Duodenal mucosa (tissue), 2 donors: ENCODE results near the gene PALLD.

Experiments
- H3K27ac ChIP-seq: one replicate; pipeline ENCODE4 v1.7.0; 2013; ENCODE audit warnings: low read depth, low read length
- H3K27me3 ChIP-seq, 2 donors: one replicate each; pipeline ENCODE4 v1.7.0; 2013; ENCODE audit warnings: low read length in 2 of 2, control low read depth in 1 of 2; ENCODE audit not compliant: insufficient read depth in 2 of 2, control insufficient read depth in 1 of 2
- H3K36me3 ChIP-seq, 2 donors: one replicate each; pipeline ENCODE4 v1.7.0; 2013; ENCODE audit warnings: low read length in 2 of 2, control low read depth in 1 of 2; ENCODE audit not compliant: insufficient read depth in 2 of 2, control insufficient read depth in 1 of 2
- H3K4me1 ChIP-seq, 2 donors: one replicate each; pipeline ENCODE4 v1.7.0; 2013; ENCODE audit warnings: low read length in 2 of 2, control low read depth in 1 of 2; ENCODE audit not compliant: insufficient read depth in 2 of 2, control insufficient read depth in 1 of 2
- H3K4me3 ChIP-seq, 2 donors: one replicate each; pipeline ENCODE4 v1.7.0; 2013; ENCODE audit warnings: low read length in 2 of 2, low read depth in 1 of 2
- H3K9ac ChIP-seq, 2 donors: one replicate each; pipeline ENCODE4 v1.7.0; 2013; ENCODE audit warnings: low read length in 2 of 2, low read depth in 1 of 2
- H3K9me3 ChIP-seq, 2 donors: one replicate each; pipeline ENCODE4 v1.7.0; 2013; ENCODE audit warnings: low read length in 2 of 2, control low read depth in 1 of 2; ENCODE audit not compliant: control insufficient read depth in 1 of 2

PALLD gene

DNA sequence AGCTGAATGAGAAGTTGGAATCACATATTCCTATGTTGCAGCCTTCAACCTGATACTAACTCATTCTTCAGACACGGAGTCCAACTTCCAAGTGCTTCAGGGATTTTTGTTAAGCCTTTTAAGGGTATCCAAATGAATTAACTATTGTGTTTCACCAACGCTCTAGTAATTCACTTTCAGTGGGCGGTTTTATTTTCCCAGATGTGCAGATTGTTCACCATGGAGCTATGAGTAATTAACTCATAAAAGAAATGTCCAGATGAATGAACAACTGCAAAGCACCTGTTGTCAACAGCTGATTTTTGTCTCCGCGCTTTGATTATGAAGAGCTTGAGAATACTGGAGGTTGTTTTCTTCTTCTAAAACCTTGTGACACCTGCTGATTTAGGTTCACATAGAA lies 325.6 kb downstream of the PALLD start:
- H3K4me3 ChIP-seq, result no peak overlapping the region
- no peaks in the 10 kb centered on the region for H3K27me3 ChIP-seq
- no peaks in the 10 kb centered on the region for H3K36me3 ChIP-seq
- H3K9ac ChIP-seq, result no peak overlapping the region
- H3K4me1 ChIP-seq, result peaks cover 6% of the 10 kb centered on the region in 2 donors
- no peak overlapping the region for H3K27ac ChIP-seq
- no peaks in the 10 kb centered on the region for H3K9me3 ChIP-seq

DNA sequence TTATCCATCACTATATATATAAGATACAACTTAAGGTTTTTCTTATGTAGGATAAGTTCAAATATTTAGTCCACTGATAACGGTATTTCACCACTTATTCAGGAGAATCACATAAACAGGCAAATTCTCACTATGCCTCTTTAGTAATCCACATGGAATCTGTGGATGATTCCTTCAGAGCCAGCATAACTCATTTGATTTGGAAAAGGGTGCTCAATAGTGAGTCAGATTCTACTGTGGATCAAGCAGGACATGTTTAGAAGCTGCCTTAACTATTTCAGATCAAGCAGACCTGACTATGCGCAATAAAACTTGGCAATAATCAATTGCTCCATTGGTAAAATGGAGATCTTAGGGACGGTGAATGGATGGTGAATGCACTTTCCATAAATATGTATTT lies 329.1 kb downstream of the PALLD start:
- H3K27me3 ChIP-seq, result peaks cover 0 to 3% of the 10 kb centered on the region in 2 donors
- H3K4me3 ChIP-seq, result no peak overlapping the region
- peaks cover 0 to 4% of the 10 kb centered on the region in 2 donors for H3K4me1 ChIP-seq
- no peaks in the 10 kb centered on the region for H3K36me3 ChIP-seq
- H3K27ac ChIP-seq, result no peak overlapping the region
- H3K9ac ChIP-seq, result no peak overlapping the region
- H3K9me3 ChIP-seq, result no peaks in the 10 kb centered on the region

DNA sequence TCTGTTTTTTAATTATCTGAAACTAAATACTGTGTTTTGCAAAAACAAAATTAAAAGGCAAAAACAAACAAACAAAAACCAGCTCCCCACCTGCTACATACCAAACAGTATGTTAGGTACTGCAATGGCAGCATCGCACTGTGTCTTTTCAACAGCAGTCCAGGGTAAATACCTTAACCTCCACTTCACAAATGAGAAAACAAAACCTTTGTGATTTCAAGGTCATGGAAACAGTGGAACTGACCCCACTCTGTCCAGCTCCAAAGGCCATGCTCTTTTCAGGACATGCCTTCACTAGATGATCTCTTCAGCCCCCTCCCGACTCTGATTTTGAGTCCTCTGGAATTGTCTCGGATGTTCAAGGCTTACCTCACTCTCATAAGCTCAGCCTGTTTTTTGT lies 329.8 kb downstream of the PALLD start:
- Histone ChIP-seq H3K9ac (no peak overlapping the region), H3K36me3 (no peaks in the 10 kb centered on the region), H3K27ac (no peak overlapping the region), H3K9me3 (no peaks in the 10 kb centered on the region), H3K4me3 (no peak overlapping the region), H3K4me1 (peaks cover 0 to 9% of the 10 kb centered on the region in 2 donors), H3K27me3 (peaks cover 0 to 3% of the 10 kb centered on the region in 2 donors)

DNA sequence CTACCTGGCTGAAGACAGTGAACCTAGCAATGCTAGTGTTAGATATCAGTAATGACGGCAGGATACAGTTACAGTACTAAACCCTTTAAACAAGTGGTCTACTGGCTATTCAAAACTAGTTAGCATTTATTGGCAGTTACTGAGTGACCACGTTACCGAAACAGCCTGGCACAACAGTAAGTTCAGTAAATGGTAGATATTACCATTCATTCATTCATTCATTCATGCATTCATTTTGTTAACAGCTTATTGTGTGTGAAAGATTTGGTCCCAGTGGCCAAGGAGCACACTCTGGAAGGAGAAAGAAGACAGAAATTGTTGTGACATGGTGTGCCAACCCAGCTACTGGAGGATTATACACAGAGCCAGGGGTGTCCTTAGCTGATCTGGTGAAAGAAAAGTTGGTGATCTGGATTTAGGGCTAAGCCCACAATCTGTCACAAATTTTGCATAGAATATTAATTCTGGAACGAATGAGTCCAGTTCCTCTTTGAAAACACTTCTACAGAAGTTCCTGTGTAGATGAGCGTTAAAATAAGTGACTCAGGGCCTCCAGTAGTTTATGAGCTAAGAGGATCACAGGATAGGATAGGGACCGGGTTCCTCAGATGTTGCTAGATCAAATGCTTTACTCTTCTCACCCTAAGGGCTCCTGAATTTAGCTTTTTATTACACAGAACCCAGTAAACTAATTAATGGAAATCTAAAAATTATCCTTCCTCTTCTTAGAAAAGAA lies 334.1 kb downstream of the PALLD start:
- H3K27ac ChIP-seq, result peak overlapping the region; percentile 35
- no peaks in the 10 kb centered on the region for H3K9me3 ChIP-seq
- peak overlapping the region; percentile 82 for H3K4me3 ChIP-seq
- peaks cover 0 to 13% of the 10 kb centered on the region in 2 donors for H3K4me1 ChIP-seq
- H3K27me3 ChIP-seq, result peaks cover 3% of the 10 kb centered on the region in 2 donors
- peak overlapping the region; percentile 70 to 76 for H3K9ac ChIP-seq
- peaks cover 0 to under 1% of the 10 kb centered on the region in 2 donors for H3K36me3 ChIP-seq

DNA sequence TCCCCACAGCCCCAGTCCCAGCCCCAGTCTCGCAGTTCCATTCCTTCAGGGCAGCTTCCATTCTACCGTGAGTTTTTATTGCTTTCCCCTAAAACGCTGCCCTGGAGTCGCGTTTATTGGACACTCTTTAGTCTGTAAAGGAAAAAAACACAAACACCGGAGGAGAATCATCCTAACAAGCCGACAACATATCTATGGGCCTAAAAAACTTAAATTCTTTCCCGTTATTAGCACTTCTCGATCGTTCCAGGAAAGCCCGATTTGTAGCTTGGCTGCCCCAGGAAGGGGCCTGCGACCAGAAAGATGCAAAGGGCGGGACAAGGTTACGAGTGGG lies 334.7 kb downstream of the PALLD start:
- Histone ChIP-seq H3K36me3 (peaks cover 0 to 4% of the 10 kb centered on the region in 2 donors), H3K27me3 (peaks cover 3% of the 10 kb centered on the region in 2 donors), H3K4me1 (peaks cover 0 to 12% of the 10 kb centered on the region in 2 donors), H3K27ac (peak overlapping the region; percentile 35), H3K4me3 (peak overlapping the region; percentile 82), H3K9ac (peak overlapping the region; percentile 70 to 76), H3K9me3 (no peaks in the 10 kb centered on the region)

DNA sequence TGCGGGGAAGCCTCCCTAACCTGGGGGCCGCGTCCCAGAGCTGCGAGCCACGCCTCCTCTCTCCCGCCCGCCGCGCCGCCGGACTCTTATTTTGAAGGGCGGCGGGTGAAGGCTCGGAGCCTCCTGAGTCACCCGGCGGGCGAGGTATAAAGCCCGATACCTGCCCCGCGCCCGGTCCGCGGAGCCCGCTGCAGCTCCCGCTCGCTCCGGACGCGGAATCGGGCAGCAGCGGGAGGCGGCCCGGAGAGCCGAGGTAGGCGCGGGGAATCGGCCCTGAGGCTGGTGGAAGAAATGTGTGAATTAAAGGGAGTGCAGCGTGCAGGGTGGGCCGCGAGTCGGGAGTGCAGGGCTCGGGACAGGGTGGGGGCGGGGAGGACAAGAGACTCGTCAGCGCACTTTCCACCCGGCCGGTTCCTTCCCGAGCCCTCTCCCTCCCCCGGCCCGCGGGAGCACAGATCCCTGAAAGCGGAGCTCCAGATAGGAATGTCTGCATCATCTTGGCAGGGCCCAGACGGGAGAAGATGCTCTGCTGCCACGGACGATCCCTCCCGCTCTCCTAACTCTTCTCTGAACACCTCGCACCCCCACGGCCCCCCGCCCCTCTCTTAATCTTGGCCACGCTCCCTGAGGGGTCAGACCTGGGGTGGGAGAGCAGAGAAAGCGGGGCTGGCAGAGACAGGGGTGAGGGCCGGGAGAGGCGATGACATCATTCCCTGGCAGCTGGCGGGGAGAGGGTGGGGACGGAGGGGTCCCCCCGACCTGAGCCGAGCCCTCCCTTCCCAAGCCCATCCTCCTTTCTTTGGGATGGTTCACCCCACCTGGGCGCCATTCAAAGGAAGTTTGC lies 335.3 kb downstream of the PALLD start:
- peak overlapping the region; percentile 65 for H3K27ac ChIP-seq
- H3K4me3 ChIP-seq, result peak overlapping the region; percentile 82
- peak overlapping the region; percentile 76 to 88 for H3K9ac ChIP-seq
- peaks cover 0 to 4% of the 10 kb centered on the region in 2 donors for H3K36me3 ChIP-seq
- H3K27me3 ChIP-seq, result peaks cover 3% of the 10 kb centered on the region in 2 donors
- H3K9me3 ChIP-seq, result no peaks in the 10 kb centered on the region
- peaks cover 0 to 12% of the 10 kb centered on the region in 2 donors for H3K4me1 ChIP-seq

DNA sequence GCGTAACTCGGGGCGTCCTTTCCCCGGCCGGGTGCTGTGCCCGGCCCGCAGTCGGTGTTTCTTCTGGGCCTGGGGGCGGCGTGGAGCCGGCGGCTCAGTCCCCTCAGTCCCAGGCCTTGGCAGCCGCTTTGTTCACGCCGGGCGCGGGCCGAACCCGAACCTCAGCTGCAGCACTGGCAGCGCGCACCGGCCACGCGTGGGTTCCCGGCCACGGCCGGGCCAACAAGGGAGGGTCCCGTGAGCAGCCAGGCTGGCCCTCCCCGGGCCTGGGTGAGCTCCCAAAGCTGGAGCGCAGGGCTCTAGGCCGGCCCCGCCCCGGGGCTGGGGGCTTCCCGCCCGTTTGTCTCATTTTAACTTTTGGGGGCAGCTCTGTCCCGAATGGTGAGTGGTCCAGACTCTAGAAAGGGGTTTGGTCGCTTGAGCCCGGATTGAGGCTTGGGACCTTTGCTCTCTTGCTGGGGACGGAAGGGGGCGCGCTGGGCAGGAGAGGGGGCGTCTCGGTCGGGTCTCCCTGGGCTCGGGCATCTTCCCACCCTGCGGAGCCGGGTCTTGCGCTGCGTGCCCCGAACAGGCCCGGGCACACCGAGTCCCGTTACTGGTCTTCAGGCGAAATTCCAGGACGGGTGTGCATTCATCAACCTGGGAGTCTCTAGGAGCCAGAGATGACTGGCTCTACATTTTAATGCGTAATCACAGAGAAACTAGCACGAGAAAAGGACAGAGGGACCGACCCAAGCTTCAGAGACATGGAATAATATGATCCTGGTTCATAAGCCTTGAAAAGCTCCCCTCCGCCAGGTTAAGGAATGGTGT lies 336.1 kb downstream of the PALLD start:
- Histone ChIP-seq H3K27ac (peak overlapping the region; percentile 65), H3K9me3 (no peaks in the 10 kb centered on the region), H3K4me1 (peaks cover 0 to 12% of the 10 kb centered on the region in 2 donors), H3K9ac (peak overlapping the region; percentile 76 to 88), H3K36me3 (peaks cover 0 to 4% of the 10 kb centered on the region in 2 donors), H3K27me3 (peaks cover 3% of the 10 kb centered on the region in 2 donors), H3K4me3 (peak overlapping the region; percentile 82)

DNA sequence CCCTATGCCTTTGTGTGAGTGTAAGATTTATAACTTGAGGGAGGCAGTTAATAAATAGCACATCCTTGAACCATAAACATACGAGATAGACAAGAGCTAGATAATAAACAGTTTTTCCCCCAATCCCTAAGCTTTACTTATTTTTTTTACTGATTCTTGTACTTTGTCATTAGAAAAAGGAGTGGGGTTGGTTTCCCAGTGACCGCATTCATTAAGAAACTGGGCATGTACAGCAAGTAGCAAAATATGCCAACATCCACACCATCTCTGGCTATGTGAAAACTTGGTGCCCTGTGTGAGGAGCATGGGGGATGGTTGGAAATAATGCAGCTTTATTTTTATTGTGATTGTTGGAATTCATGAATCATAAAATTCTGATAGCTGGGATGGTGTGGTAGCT lies 337.0 kb downstream of the PALLD start:
- Histone ChIP-seq H3K9ac (no peak overlapping the region), H3K36me3 (peaks cover 0 to 4% of the 10 kb centered on the region in 2 donors), H3K27ac (peak overlapping the region; percentile 5), H3K27me3 (peaks cover 3% of the 10 kb centered on the region in 2 donors), H3K4me1 (peaks cover 0 to 12% of the 10 kb centered on the region in 2 donors), H3K4me3 (no peak overlapping the region), H3K9me3 (no peaks in the 10 kb centered on the region)

DNA sequence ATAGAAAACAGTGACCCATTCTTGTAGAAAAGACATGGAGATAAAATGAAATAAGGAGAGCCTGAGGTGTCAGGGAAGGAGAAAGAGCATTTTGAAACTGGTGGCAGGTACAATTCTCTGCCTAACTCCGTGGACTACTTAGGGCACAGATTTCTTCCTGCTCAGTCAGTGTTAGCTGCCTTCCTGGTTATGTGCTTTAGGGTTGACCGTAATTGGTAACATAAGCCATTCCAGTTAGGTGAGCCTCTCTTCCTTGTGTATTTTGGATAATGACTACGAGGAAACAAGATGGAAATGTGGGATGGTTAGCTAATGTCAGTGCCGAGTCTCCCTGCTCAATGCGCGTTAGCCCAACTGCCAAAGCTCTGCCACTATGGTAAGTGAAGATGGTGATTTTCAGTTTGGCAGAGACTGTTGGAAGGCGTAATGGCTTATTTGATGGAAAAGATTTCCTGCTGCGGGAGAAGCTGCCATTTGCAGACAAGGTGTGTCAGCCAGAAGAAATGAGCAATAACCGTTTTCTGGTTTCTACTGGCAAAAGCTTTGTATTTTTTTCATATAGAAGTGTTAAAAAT lies 339.1 kb downstream of the PALLD start:
- H3K9ac ChIP-seq, result no peak overlapping the region
- peaks cover 0 to 3% of the 10 kb centered on the region in 2 donors for H3K27me3 ChIP-seq
- no peak overlapping the region for H3K4me3 ChIP-seq
- peaks cover 8 to 12% of the 10 kb centered on the region in 2 donors for H3K4me1 ChIP-seq
- no peak overlapping the region for H3K27ac ChIP-seq
- H3K36me3 ChIP-seq, result peaks cover 0 to 4% of the 10 kb centered on the region in 2 donors
- H3K9me3 ChIP-seq, result no peaks in the 10 kb centered on the region
